ENCODE results near the gene PSMD13.
"Not testable (repeated sequence)": the region's sequence is repeated elsewhere in the genome, so short reads cannot be mapped to it uniquely, and the experiment has no call there.

The PSMD13 gene

DNA sequence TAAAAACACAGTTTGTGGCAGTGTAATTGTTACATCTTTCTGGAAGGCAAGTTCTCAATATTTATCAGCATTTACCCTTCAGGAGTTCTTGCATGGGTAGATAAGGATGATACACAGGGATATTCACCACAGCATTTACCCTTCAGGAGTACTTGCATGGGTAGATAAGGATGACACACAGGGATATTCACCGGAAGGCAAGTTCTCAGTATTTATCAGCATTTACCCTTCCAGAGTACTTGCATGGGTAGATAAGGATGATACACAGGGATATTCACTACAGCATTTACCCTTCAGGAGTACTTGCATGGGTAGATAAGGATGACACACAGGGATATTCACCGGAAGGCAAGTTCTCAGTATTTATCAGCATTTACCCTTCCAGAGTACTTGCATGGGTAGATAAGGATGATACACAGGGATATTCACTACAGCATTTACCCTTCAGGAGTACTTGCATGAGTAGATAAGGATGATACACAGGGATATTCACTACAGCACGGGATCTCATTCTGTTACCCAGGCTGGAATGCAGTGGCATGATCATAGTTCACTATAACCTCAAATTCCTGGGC lies 16.0 kb upstream of the PSMD13 start:
- DNase-seq: not testable (repeated sequence)

DNA sequence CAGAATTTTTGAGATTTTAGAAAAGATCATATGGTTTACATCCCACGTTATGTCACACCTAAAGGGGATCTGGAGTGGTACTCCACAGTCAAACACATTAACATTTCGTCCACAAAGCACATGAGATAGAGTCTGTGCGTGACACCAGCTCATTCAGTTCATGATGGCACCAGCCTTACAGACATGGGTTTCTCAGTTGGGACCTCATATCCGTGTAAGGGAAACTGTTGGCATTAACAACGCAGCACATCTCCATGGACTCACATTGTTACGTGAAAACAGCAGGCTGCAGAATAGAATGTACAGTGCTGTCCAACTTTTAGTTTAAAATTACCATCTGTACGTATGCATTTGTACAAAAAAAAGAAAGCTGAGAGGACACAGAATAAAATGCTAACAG lies 15.2 kb upstream of the PSMD13 start:
- no peak for DNase-seq

DNA sequence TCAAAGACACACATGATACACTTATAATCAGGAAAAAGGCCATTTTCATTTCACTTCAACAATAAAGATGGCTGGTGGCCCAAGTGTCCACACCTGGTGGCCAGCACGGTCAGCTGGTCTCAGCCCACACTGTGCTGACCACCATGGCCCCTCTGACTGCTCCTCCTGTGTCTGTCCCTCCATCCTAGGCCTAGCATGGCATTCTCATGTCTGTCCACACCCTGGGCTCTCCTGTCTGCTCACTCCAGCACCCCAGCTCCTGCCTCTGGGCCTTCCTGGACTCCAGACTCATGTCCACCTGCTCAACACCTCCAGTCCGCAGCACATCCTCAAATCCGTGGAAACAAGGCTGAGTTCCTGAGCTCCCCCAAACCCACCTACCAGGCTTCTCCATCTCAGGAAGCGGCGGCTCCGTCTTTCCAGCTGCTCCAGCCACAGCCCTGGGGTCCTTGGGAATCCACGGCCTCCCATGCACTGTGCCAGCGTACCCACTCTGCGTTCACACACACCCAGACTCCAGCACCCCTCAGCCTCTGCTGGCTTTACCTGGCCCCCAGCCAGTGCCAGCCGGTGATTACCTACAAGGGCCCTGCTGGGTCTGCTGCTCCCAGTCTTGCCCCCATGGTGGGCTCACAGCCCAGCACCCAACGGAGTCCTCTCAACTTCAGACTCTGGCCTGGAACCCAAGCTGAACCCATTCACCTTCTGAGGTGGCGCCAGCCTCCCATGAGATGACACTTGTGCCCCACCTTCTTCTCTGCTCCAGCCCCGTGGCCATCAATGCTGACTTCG lies 14.6 kb upstream of the PSMD13 start:
- DNase-seq: no peak

DNA sequence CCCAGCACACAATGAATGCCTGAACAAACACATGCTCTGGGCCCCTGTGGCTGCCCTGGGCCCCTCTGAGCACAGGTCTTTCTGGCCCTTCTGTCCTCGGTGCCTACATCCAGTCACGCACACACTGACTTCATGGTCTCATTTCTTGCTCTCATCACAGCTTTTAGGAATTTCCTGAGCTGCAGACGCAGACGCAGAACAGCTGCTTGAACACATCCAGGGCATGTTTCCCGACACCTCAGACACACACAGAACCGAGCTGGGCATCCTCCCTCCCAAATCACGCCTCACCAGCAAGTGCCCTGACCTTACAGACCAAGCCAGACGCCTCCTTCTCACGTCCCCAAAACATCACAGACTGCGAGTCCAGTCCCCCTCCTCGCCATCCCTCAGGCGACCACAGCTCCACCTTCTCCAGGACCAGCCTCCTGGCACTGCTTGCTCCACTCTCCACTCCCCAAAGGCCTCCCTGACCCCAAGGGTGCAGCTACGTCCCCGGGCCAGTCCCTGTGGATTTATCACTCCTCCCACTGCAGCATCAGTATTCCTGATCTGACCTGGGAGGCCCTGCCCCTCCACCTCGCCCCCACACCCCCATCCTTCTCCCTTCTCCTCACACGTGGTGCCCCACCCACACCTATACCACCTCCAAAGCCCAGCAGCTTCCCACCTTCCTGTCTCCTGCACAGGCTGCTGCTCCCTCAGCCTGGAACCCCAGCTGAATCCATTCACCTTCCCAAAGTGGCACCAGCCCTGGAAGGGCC lies 13.6 kb upstream of the PSMD13 start:
- no peak for DNase-seq

- DNase-seq: no peak
Observed at GRCh38 chr11:223884-224283, 12.9 kb upstream of the PSMD13 start.

DNA sequence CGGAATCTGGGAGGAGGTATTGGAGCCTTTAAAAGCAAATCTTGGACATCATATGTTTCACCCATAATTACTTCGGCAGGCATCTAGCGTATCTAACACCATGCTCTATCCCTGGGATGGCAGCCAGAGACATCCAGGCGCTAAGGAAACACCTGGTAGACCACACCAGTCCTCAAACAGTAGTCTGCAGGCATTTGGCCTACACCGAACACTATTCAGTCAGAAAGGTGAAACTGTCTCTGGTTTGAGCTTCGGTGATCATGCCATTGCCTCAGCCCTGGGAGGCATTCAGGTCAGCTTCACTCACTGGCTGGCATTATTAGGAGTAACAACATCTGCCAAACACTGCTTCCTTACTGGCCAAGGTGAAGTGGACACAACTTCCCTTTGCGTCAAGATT lies 12.4 kb upstream of the PSMD13 start:
- no peak for DNase-seq

GRCh38 chr11:225734-226453 lies 10.9 kb upstream of the PSMD13 start:
- DNase-seq: no peak

GRCh38 chr11:227824-228379 lies 8.9 kb upstream of the PSMD13 start:
- no peak for DNase-seq

GRCh38 chr11:230431-230830 lies 6.3 kb upstream of the PSMD13 start:
- no peak for DNase-seq

DNA sequence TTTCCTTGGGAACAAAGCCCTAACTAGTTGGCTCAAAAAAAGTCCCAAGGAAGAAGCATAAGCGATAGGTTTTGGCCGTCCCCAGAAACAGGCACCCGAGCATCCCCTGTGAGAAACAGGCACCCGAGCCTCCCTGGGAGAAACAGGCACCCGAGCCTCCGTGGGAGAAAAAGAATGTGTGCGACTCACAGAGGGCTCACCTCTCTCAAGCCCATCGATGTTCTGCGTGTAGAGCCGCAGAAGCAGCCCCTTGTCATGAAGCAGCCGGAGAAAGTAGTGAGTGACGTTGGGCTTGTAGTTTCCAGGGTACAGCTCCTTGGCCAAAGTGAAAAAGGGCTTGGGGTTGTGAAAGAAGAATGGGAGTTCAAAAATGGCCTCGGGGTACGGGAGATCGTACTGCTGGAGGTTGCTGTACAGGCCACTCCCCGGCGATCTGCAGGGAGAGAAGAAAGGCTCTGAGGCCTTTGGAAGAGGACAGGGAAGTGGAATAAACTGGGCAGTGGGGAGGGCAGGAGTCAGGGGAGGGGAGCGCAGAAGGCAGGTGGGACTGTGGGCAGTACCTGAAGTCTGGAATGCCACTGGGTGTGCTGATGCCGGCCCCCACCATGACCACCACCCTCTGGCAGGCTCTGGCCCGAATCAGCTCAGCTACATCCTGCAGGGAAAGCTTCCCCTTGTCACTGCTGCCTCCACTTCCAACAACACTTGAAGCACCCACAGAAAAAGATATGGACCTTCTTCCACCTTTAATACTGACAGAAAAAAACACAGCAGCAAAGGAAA lies 3.8 kb upstream of the PSMD13 start:
- DNase-seq: no peak

GRCh38 chr11:235180-235579 lies 1.6 kb upstream of the PSMD13 start:
- no peak for DNase-seq

GRCh38 chr11:235609-235996 lies 1.2 kb upstream of the PSMD13 start:
- DNase-seq: peak; percentile 66 to 69

GRCh38 chr11:235997-236773 lies 591 bp upstream of the PSMD13 start, which contains the start of gene SIRT3:
Gene SIRT3 (minus strand): TSS chr11:236342. CDS start chr11:236328, 14 bp downstream.
- DNase-seq: peak; percentile 78 to 82

GRCh38 chr11:238346-238745 lies 1.6 kb downstream of the PSMD13 start:
- DNase-seq: not testable (repeated sequence)

DNA sequence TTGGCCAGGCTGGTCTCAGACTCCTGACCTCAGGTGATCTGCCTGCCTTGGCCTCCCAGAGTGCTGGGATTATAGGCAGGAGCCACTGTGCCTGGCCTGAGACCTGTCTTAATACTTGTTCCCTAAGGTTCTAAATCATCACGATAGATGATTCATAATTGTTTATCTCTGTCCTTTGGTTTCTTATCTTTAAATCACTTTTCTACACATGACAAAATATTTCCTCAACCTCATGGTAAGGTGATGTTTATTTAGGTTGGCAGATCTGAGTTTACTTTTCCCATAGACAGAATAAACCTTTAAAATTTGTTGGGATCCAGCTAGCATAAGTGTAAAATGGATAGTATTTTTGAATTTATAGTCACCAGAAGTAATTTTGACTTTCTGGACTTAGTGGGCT lies 3.5 kb downstream of the PSMD13 start:
- no peak for DNase-seq

DNA sequence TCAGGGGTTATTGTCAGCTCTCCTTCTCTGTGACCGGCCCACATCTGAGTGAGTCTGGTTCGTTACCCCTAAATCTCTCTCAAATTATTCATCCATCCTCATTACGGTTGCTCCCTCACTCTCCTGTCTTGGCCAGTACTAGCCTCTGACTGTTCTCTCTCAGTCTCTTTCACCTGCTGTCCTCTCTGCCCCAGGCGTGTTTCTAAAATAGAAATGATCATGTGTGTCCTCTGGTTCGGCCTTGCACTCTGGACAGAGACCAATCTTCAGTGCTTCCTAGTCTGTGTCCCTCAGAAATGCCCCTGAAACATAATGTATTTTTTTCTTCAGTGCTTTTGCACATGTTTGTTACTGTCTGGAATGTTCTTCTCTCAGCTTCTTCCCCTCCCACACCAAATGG lies 4.9 kb downstream of the PSMD13 start:
- no peak for DNase-seq

GRCh38 chr11:244376-244775 lies 7.6 kb downstream of the PSMD13 start:
- no peak for DNase-seq

DNA sequence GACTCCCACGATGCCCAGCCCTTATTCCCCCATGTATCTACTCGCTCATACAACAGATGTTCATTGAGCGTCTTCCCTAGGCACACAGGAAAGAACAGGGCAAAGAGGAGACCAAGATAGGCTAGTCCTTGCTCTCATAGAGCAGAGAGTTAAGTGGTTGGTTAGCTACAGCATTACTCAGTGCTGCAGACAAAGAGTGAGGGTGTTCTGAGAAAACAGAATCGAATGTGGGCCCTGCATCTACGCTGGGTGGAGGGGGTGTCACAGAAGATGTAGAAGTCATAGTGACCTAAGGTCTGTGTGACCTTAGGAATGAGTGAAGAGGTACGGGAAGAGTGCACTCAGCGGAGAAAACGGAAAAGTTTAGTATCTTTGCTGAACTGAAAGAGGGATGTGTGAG lies 12.3 kb downstream of the PSMD13 start:
- DNase-seq: no peak

DNA sequence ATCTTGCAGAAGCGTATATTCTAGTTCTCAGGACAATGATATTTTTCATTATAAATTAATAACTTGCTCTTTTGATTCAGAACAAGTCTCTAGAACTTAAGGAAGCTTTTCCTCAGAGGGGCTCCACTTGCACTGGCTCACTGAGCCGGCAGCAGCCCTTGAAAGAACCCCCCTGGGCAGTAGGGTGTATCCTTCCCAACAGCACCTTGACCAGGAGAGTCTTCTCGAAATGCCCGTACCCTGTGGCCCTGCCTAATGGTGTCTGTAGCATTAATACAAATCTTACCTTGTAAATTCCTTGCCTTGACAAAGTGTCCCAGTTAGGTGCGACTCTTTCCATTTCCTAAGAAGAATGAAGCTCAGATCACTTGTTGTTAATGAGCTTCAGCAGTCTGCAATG lies 13.5 kb downstream of the PSMD13 start:
- DNase-seq: no peak

GRCh38 chr11:250740-251299 lies 14.0 kb downstream of the PSMD13 start:
- peak; percentile 79 to 84 for DNase-seq

DNA sequence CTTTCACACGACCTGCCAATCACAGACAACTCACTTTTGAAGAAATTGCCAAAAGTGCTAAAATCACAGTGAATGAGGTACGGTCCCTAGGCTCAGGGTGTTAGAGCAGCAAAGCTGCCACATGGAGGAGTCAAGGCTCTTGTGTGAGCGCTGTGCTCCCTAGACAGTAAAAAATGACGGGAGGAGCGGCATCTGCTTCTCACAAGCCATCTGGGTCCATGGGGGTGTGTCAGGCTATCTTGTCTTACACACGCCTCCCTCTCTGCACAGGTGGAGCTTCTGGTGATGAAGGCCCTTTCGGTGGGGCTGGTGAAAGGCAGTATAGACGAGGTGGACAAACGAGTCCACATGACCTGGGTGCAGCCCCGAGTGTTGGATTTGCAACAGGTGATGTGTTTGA lies 14.8 kb downstream of the PSMD13 start:
- DNase-seq: no peak

All from activated CD4-positive, alpha-beta T cell treated with anti-CD3 and anti-CD28 coated beads, Interleukin-2, amount 50 U/mL, for 4 hours (primary cell).